GM19035 (cell line): ENCODE data around the gene HDAC4.

ENCODE experiments used
- ATAC-seq: cut with Tn5 transposase; IDR thresholded peaks from one replicate; pipeline ENCODE4 v1.9.1; 2021; ENCODE audit not compliant: unreplicated experiment

HDAC4 gene

GRCh38 chr2:239162141-239162821 lies 238.5 kb downstream of the HDAC4 start:
- no peak for ATAC-seq

GRCh38 chr2:239161711-239162140 lies 239.1 kb downstream of the HDAC4 start:
- ATAC-seq = no peak

GRCh38 chr2:239160226-239161143 lies 240.3 kb downstream of the HDAC4 start:
- ATAC-seq = no peak

- ATAC-seq = no peak
These were observed 241.3 kb downstream of the HDAC4 start for GRCh38 chr2:239159476-239159911.

GRCh38 chr2:239158641-239159475 lies 242.0 kb downstream of the HDAC4 start:
- ATAC-seq = no peak

- no peak for ATAC-seq
These were observed 243.0 kb downstream of the HDAC4 start for GRCh38 chr2:239157771-239158170.

GRCh38 chr2:239157269-239157668 lies 243.6 kb downstream of the HDAC4 start:
- ATAC-seq = no peak

GRCh38 chr2:239156516-239157265 lies 244.1 kb downstream of the HDAC4 start:
- no peak for ATAC-seq

- ATAC-seq = no peak
These were observed 244.9 kb downstream of the HDAC4 start for GRCh38 chr2:239155806-239156480.

GRCh38 chr2:239154971-239155805 lies 245.6 kb downstream of the HDAC4 start:
- no peak for ATAC-seq

- no peak for ATAC-seq
These were observed 246.8 kb downstream of the HDAC4 start for GRCh38 chr2:239153806-239154591.

- no peak for ATAC-seq
These were observed 247.9 kb downstream of the HDAC4 start for GRCh38 chr2:239152916-239153305.

- no peak for ATAC-seq
These were observed 248.4 kb downstream of the HDAC4 start for GRCh38 chr2:239152239-239152915.

- no peak for ATAC-seq
These were observed 249.4 kb downstream of the HDAC4 start for GRCh38 chr2:239151201-239152131.

- no peak for ATAC-seq
These were observed 250.5 kb downstream of the HDAC4 start for GRCh38 chr2:239150125-239151011.

GRCh38 chr2:239149501-239149900 lies 251.3 kb downstream of the HDAC4 start:
- no peak for ATAC-seq
